Stimulated activated naive B cell treated with anti-CD40 and anti-IgM and Interleukin-4, amounts not matched to agents 10 μg/mL and 1 μg/mL and 100 μg/mL, for 72 hours (primary cell): ENCODE data around the gene CCDC61.

Experiments
- ATAC-seq, 2 donors: fragments of 150-1000 bp; cut with Tn5 transposase; replicated peaks; 2 replicates each; pipeline ENCODE4 v1.10.0; 2021; ENCODE audit warnings: moderate library complexity in 1 of 2
- DNase-seq: peaks from one replicate; pipeline ENCODE4 v3.0.0; 2021
- H3K27ac Mint-ChIP-seq: one replicate; pipeline ENCODE4 v1.8.0; 2022; ENCODE audit warnings: mild to moderate bottlenecking, mixed read lengths
- H3K27me3 Mint-ChIP-seq, 2 donors: one replicate each; pipeline ENCODE4 v1.8.0; 2022; ENCODE audit warnings: mixed read lengths in 2 of 2
- H3K36me3 Mint-ChIP-seq, 2 donors: one replicate each; pipeline ENCODE4 v1.8.0; 2022; ENCODE audit warnings: mixed read lengths in 2 of 2, mild to moderate bottlenecking in 1 of 2
- H3K4me1 Mint-ChIP-seq, 2 donors: one replicate each; pipeline ENCODE4 v1.8.0; 2022; ENCODE audit warnings: mixed read lengths in 2 of 2, mild to moderate bottlenecking in 1 of 2
- H3K4me3 Mint-ChIP-seq, 2 donors: one replicate each; pipeline ENCODE4 v1.8.0; 2022; ENCODE audit warnings: mild to moderate bottlenecking in 2 of 2, mixed read lengths in 2 of 2, moderate library complexity in 1 of 2
- H3K9me3 Mint-ChIP-seq, 2 donors: one replicate each; pipeline ENCODE4 v1.8.0; 2022; ENCODE audit warnings: mixed read lengths in 2 of 2, mild to moderate bottlenecking in 1 of 2

CCDC61 gene

GRCh38 chr19:45994456-45994997 is 740 bp upstream of the CCDC61 start:
- no peak overlapping the region for H3K4me3 Mint-ChIP-seq
- H3K9me3 Mint-ChIP-seq: peaks cover 0 to under 1% of the 10 kb centered on the region in 2 donors
- DNase-seq (no peak), ATAC-seq (peak; percentile 12 to 13)
- H3K4me1 Mint-ChIP-seq: peaks cover 16 to 25% of the 10 kb centered on the region in 2 donors
- peaks cover 19 to 23% of the 10 kb centered on the region in 2 donors for H3K27me3 Mint-ChIP-seq
- H3K27ac Mint-ChIP-seq: no peak overlapping the region
- peaks cover 18 to 20% of the 10 kb centered on the region in 2 donors for H3K36me3 Mint-ChIP-seq

- Mint-ChIP-seq H3K4me1 (peaks cover 29 to 38% of the 10 kb centered on the region in 2 donors), H3K9me3 (peaks cover 0 to 4% of the 10 kb centered on the region in 2 donors), H3K4me3 (no peak overlapping the region), H3K27ac (no peak overlapping the region), H3K27me3 (peaks cover 20 to 24% of the 10 kb centered on the region in 2 donors), H3K36me3 (peaks cover 20 to 31% of the 10 kb centered on the region in 2 donors)
- no peak for DNase-seq
- no peak for ATAC-seq
These were observed 583 bp downstream of the CCDC61 start for GRCh38 chr19:45995715-45996385.

- ATAC-seq: no peak
- H3K27me3 Mint-ChIP-seq: peaks cover 20 to 26% of the 10 kb centered on the region in 2 donors
- no peak for DNase-seq
- H3K9me3 Mint-ChIP-seq: peaks cover 0 to 4% of the 10 kb centered on the region in 2 donors
- peaks cover 20 to 37% of the 10 kb centered on the region in 2 donors for H3K36me3 Mint-ChIP-seq
- H3K27ac Mint-ChIP-seq: no peak overlapping the region
- peaks cover 30 to 39% of the 10 kb centered on the region in 2 donors for H3K4me1 Mint-ChIP-seq
- peak overlapping the region in 1 of 2 donors; percentile 55 for H3K4me3 Mint-ChIP-seq
These were observed 1.7 kb downstream of the CCDC61 start for GRCh38 chr19:45996933-45997332.

- DNase-seq (no peak), ATAC-seq (no peak)
- Mint-ChIP-seq H3K27me3 (peaks cover 20 to 26% of the 10 kb centered on the region in 2 donors), H3K4me1 (peaks cover 30 to 39% of the 10 kb centered on the region in 2 donors), H3K36me3 (peaks cover 25 to 46% of the 10 kb centered on the region in 2 donors), H3K4me3 (no peak overlapping the region), H3K27ac (no peak overlapping the region), H3K9me3 (peaks cover 0 to 4% of the 10 kb centered on the region in 2 donors)
These were observed 3.6 kb downstream of the CCDC61 start for GRCh38 chr19:45998834-45999233.

- DNase-seq (no peak), ATAC-seq (no peak)
- peaks cover 30 to 39% of the 10 kb centered on the region in 2 donors for H3K4me1 Mint-ChIP-seq
- H3K4me3 Mint-ChIP-seq: peak overlapping the region; percentile 29 to 69
- peaks cover 25 to 46% of the 10 kb centered on the region in 2 donors for H3K36me3 Mint-ChIP-seq
- peaks cover 0 to 4% of the 10 kb centered on the region in 2 donors for H3K9me3 Mint-ChIP-seq
- peak overlapping the region; percentile 73 for H3K27ac Mint-ChIP-seq
- H3K27me3 Mint-ChIP-seq: peaks cover 20 to 26% of the 10 kb centered on the region in 2 donors
These were observed 4.4 kb downstream of the CCDC61 start for GRCh38 chr19:45999653-46000121.

GRCh38 chr19:46000491-46001246 is 5.4 kb downstream of the CCDC61 start:
- ATAC-seq: peak; percentile 88 to 89
- peaks cover 25 to 50% of the 10 kb centered on the region in 2 donors for H3K36me3 Mint-ChIP-seq
- H3K4me3 Mint-ChIP-seq: peak overlapping the region; percentile 72 to 77
- peaks cover 0 to 4% of the 10 kb centered on the region in 2 donors for H3K9me3 Mint-ChIP-seq
- no peak for DNase-seq
- peaks cover 20 to 26% of the 10 kb centered on the region in 2 donors for H3K27me3 Mint-ChIP-seq
- peaks cover 30 to 39% of the 10 kb centered on the region in 2 donors for H3K4me1 Mint-ChIP-seq
- peak overlapping the region; percentile 73 for H3K27ac Mint-ChIP-seq

- Mint-ChIP-seq H3K4me3 (no peak overlapping the region), H3K9me3 (peaks cover 0 to 4% of the 10 kb centered on the region in 2 donors), H3K27ac (no peak overlapping the region), H3K27me3 (peaks cover 20 to 26% of the 10 kb centered on the region in 2 donors), H3K4me1 (peaks cover 24 to 26% of the 10 kb centered on the region in 2 donors), H3K36me3 (peaks cover 32 to 60% of the 10 kb centered on the region in 2 donors)
- no peak for ATAC-seq
- DNase-seq: no peak
These were observed 7.5 kb downstream of the CCDC61 start for GRCh38 chr19:46002678-46003275.

GRCh38 chr19:46006411-46006810 is 11.1 kb downstream of the CCDC61 start:
- no peak for ATAC-seq
- no peak overlapping the region for H3K27ac Mint-ChIP-seq
- no peaks in the 10 kb centered on the region for H3K9me3 Mint-ChIP-seq
- peaks cover 0 to 6% of the 10 kb centered on the region in 2 donors for H3K4me1 Mint-ChIP-seq
- peaks cover 33 to 57% of the 10 kb centered on the region in 2 donors for H3K36me3 Mint-ChIP-seq
- H3K4me3 Mint-ChIP-seq: no peak overlapping the region
- no peak for DNase-seq
- H3K27me3 Mint-ChIP-seq: no peaks in the 10 kb centered on the region

GRCh38 chr19:46009530-46010510 is 14.6 kb downstream of the CCDC61 start:
- H3K4me3 Mint-ChIP-seq: no peak overlapping the region
- no peak overlapping the region for H3K27ac Mint-ChIP-seq
- H3K4me1 Mint-ChIP-seq: peaks cover 4 to 10% of the 10 kb centered on the region in 2 donors
- DNase-seq (no peak), ATAC-seq (peak; percentile 73 to 76)
- peaks cover 6% of the 10 kb centered on the region in 2 donors for H3K27me3 Mint-ChIP-seq
- H3K36me3 Mint-ChIP-seq: peaks cover 37 to 66% of the 10 kb centered on the region in 2 donors
- no peaks in the 10 kb centered on the region for H3K9me3 Mint-ChIP-seq

- Mint-ChIP-seq H3K4me1 (peaks cover 19 to 24% of the 10 kb centered on the region in 2 donors), H3K27me3 (peaks cover 17 to 25% of the 10 kb centered on the region in 2 donors), H3K9me3 (no peaks in the 10 kb centered on the region), H3K4me3 (peak overlapping the region; percentile 79 to 83), H3K36me3 (peaks cover 24 to 48% of the 10 kb centered on the region in 2 donors), H3K27ac (peak overlapping the region; percentile 65)
- DNase-seq (no peak), ATAC-seq (no peak)
These were observed 19.3 kb downstream of the CCDC61 start for GRCh38 chr19:46014534-46014933.

- no peaks in the 10 kb centered on the region for H3K9me3 Mint-ChIP-seq
- no peak overlapping the region for H3K27ac Mint-ChIP-seq
- peak overlapping the region; percentile 80 to 83 for H3K4me3 Mint-ChIP-seq
- peaks cover 17 to 25% of the 10 kb centered on the region in 2 donors for H3K27me3 Mint-ChIP-seq
- peaks cover 23 to 42% of the 10 kb centered on the region in 2 donors for H3K36me3 Mint-ChIP-seq
- peak; percentile 37 for DNase-seq
- ATAC-seq: peak; percentile 69 to 74
- H3K4me1 Mint-ChIP-seq: peaks cover 16 to 24% of the 10 kb centered on the region in 2 donors
These were observed 19.8 kb downstream of the CCDC61 start for GRCh38 chr19:46014941-46015686.

- peak overlapping the region; percentile 73 for H3K27ac Mint-ChIP-seq
- H3K9me3 Mint-ChIP-seq: no peaks in the 10 kb centered on the region
- peaks cover 16 to 24% of the 10 kb centered on the region in 2 donors for H3K4me1 Mint-ChIP-seq
- peaks cover 18 to 34% of the 10 kb centered on the region in 2 donors for H3K36me3 Mint-ChIP-seq
- peaks cover 17 to 25% of the 10 kb centered on the region in 2 donors for H3K27me3 Mint-ChIP-seq
- no peak for DNase-seq
- peak overlapping the region; percentile 81 to 83 for H3K4me3 Mint-ChIP-seq
- ATAC-seq: peak; percentile 46 to 53
These were observed 20.6 kb downstream of the CCDC61 start for GRCh38 chr19:46015687-46016425.
